Ovary (tissue), 9 donors: ENCODE results near the gene RERE. TPM values are rescaled to one million over a fixed set of nuclear protein-coding genes. Genes with fewer than 3 reads are reported as not detected.

Source experiments
- DNase-seq, 5 donors: peaks; one replicate each; pipeline ENCODE4 v3.0.0-alpha.2; 2019 to 2020
- H3K27ac ChIP-seq, 2 donors: fragments of 200-600 bp; one replicate each; pipeline versions ENCODE4 v1.5.1 to v1.8.0; 2019 to 2022
- H3K27me3 ChIP-seq: fragments of 200-600 bp; one replicate; pipeline ENCODE4 v1.8.0; 2022
- H3K36me3 ChIP-seq: fragments of 200-600 bp; sonication (generic); one replicate; pipeline ENCODE4 v1.5.1; 2019
- H3K4me1 ChIP-seq: one replicate; pipeline ENCODE4 v1.8.1; 2013; ENCODE audit warnings: mild to moderate bottlenecking, moderate library complexity; ENCODE audit not compliant: insufficient read depth
- H3K4me3 ChIP-seq: fragments of 200-600 bp; sonication (generic); one replicate; pipeline ENCODE4 v1.5.1; 2017
- H3K9me3 ChIP-seq, 2 donors: fragments of 200-600 bp in 1 of 2; sonication (generic) in 1 of 2; one replicate each; pipeline versions ENCODE4 v1.5.1 to v1.8.1; 2013 to 2019; ENCODE audit warnings: mild to moderate bottlenecking in 1 of 2, moderate library complexity in 1 of 2
- EP300 ChIP-seq: sonication (generic); formaldehyde crosslinking; IDR thresholded peaks from one replicate; pipeline ENCODE4 v1.6.1; 2017; ENCODE audit warnings: antibody characterized with exemption
- POLR2A ChIP-seq: fragments of 450-650 bp; IDR thresholded peaks from one replicate; pipeline ENCODE4 v1.6.1; 2017; ENCODE audit warnings: antibody characterized with exemption, mild to moderate bottlenecking, moderate library complexity
- WGBS, 3 donors: extraction: QIAGEN DNeasy Blood & Tissue Kit in 1 of 3; methylation state at CpG; one replicate each; pipeline versions ENCODE4 v1.1.5 to v1.1.7; 2013 to 2017; 5-methylcytosine and 5-hydroxymethylcytosine counted together
- intact Hi-C, 4 donors: fragments of 100-400 bp; cut with DNase I; formaldehyde crosslinking; loops; one replicate each; pipeline versions ENCODE4 v1.11.0 to v1.15.1; 2022 to 2023
- polyA plus RNA-seq, 2 donors: library from polyadenylated mRNA; stranded (reverse); fragments of 200-250 nt in 1 of 2; fragments of 350-450 nt in 1 of 2; fragmentation: Illumina TruSeq in 1 of 2; extraction: RNeasy Lipid Tissue Mini Kit (QIAGEN cat#74804) in 1 of 2; gene quantifications; one replicate each; pipeline ENCODE4 v1.2.3, GENCODE V29; 2013 to 2014
- total RNA-seq, 7 donors: library from RNA; depleted of rRNA in 2 of 7; stranded (reverse); fragments of >200 nt in 2 of 7; fragmentation: NEBNext Ultra II Directional in 3 of 7; extraction: Animal tissue kit (Norgen Biotek cat#: 25700) in 3 of 7; gene quantifications; one replicate each; pipeline versions ENCODE4 v1.1.0 to v1.2.4, GENCODE V29; 2016 to 2023
- TF ChIP-seq, protein P1 (sequence below), 3 donors: fragments of 450-650 bp in 2 of 3; fragments of 200-600 bp in 1 of 3; IDR thresholded peaks; one replicate each; pipeline versions ENCODE4 v1.5.1 to v1.8.0; 2016 to 2022; ENCODE audit warnings: antibody characterized with exemption in 3 of 3, mild to moderate bottlenecking in 1 of 3
- donor health status: DM: no; HTN: no; CAD: no; lungs with moderate emphysema.
- donor health status: DM: no; HTN: no; CAD: no.
- donor health status: Bipolar disorder and iron deficiency.
- donor health status: DM: yes; HTN: yes; CAD: no.
- donor health status: DM: no; HTN: no; CAD: no.
- donor health status: DM: yes; HTN: yes; CAD: no.

The RERE gene
- total and polyA plus RNA-seq, 9 donors: 36.7 to 119 (median 114) TPM

DNA sequence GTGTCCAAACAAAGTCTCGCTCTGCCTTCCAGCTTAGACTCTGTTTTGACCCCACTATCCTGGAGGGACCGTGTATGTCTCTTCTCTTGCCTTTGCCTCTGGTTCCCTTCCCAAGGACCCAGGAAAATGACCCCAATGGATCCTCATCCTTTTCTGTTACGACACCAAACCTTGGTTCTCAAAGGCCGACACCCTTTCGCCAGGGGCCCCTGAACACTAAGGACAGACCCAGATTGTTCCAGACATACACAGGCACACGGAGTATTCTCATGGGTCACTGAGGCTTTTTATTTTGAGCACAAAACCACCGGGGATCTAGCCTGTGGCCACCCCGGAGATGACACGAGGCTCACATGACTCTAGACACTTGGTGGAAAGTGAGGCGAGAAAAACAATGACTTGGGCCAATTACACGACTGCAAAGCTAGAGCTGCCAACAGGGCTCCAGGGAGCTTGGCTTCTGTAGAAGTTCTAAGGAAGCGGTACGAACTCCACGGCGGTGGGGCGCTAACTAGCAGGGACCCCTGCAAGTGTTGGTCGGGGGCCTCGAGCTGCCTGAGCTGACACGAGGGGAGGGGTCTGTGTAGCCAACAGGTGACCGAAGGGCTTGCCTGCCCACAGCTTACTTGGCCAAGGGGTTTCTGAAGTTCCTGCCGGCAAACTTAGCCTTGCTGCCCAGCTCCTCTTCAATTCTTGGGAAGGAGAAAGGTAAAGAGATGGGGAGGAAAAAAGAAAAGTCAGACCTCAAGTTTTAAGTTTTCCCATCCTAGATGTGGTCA, 43.5 kb upstream of the RERE start:
- H3K27ac ChIP-seq: no peak overlapping the region
- no peak overlapping the region for H3K4me3 ChIP-seq
- H3K9me3 ChIP-seq: no peaks in the 10 kb centered on the region
- no peaks in the 10 kb centered on the region for H3K27me3 ChIP-seq
- TF ChIP-seq POLR2A: no peak
- TF ChIP-seq, protein P1, sequence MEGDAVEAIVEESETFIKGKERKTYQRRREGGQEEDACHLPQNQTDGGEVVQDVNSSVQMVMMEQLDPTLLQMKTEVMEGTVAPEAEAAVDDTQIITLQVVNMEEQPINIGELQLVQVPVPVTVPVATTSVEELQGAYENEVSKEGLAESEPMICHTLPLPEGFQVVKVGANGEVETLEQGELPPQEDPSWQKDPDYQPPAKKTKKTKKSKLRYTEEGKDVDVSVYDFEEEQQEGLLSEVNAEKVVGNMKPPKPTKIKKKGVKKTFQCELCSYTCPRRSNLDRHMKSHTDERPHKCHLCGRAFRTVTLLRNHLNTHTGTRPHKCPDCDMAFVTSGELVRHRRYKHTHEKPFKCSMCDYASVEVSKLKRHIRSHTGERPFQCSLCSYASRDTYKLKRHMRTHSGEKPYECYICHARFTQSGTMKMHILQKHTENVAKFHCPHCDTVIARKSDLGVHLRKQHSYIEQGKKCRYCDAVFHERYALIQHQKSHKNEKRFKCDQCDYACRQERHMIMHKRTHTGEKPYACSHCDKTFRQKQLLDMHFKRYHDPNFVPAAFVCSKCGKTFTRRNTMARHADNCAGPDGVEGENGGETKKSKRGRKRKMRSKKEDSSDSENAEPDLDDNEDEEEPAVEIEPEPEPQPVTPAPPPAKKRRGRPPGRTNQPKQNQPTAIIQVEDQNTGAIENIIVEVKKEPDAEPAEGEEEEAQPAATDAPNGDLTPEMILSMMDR (IDR thresholded peaks at IDR 0.05): no peak
- TF ChIP-seq EP300: no peak
- H3K4me1 ChIP-seq: no peaks in the 10 kb centered on the region
- no peaks in the 10 kb centered on the region for H3K36me3 ChIP-seq
- 80 to 82% (median 81%) methylated on average over 21 of the region's 21 CpGs for WGBS, 3 donors
- DNase-seq: no peak
- intact Hi-C loops: loop anchor here in 1 of 4 donors (5.0 kb wide), 1 partner anchor 126 kb away; no protein-coding TSS in a partner anchor

DNA sequence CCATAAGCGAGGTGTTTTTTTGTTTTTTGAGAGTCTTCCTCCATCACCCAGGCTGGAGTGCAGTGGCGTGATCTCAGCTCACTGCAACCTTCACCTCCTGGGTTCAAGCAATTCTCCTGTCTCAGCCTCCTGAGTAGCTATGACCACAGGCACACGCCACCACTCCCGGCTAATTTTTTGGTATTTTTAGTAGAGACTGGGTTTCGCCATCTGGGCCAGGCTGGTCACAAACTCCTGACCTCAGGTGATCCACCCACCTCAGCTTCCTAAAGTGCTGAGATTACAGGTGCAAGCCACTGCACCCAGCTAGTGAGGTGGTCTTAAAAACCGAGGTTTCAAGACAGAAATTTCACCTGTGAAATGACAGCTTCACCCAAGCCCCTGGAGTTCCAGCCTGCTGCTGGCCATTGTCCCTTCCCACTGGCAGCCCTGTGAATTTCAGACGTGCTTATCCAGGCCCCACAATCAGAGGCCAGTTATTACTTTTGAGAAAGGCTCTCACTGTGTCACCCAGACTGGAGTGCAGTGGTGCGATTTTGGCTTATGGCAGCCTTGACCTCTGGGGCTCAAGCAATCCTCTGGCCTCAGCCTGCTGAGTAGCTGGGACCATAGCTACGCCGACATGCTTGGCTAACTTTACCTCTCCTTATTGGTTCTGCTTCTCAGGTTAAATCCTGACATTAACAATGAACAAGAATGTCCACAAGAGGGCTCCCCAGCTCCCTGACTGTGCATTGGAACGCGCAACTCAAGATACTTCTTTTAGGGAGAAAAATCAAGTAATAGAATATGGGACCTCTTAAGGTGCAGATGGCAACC, 41.7 kb upstream of the RERE start:
- intact Hi-C loops: loop anchor here in 1 of 4 donors (2.0 kb wide), 1 partner anchor 130 kb away; no protein-coding TSS in a partner anchor
- H3K36me3 ChIP-seq: no peaks in the 10 kb centered on the region

DNA sequence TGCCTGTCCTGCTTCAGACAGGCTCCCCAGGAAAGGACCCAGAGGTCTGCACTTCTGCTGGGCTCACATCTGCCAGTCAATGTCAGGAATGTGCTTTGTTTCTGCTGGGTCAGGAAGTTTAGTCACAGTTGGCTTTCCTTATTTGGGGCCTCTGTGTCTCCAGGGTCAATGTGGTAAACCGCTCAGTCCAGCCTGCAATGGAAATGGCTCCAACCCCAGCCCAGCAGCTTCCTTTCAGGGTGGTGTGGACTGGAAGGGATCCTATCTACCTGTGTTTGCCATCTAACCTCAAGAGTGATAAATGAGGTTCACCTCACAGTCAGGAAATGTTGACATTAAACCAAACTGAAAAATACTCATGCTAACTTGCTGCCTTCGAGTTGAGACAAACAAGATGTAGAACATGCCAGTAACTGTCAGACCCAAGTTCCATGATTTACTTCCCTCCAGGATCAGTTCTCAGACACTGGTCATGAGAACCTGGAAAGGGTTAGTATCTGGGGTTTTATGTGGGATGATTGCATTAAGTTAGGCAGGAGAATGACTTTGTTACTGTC, 40.8 kb upstream of the RERE start:
- Histone ChIP-seq H3K9me3 (no peaks in the 10 kb centered on the region), H3K4me3 (no peak overlapping the region), H3K4me1 (no peaks in the 10 kb centered on the region), H3K27me3 (no peaks in the 10 kb centered on the region), H3K27ac (no peak overlapping the region), H3K36me3 (no peaks in the 10 kb centered on the region)
- DNase-seq: no peak
- WGBS, 3 donors: 28 to 38% (median 36%) methylated on average over 2 of the region's 2 CpGs
- intact Hi-C loops: loop anchor here in 1 of 4 donors (2.0 kb wide), 1 partner anchor 131 kb away; no protein-coding TSS in a partner anchor
- TF ChIP-seq POLR2A: no peak
- no peak for TF ChIP-seq EP300
- TF ChIP-seq, protein P1 (IDR thresholded peaks at IDR 0.05): no peak

More for the DNA sequence above, 41.7 kb upstream of the RERE start:
- no peak for TF ChIP-seq POLR2A
- TF ChIP-seq, protein P1 (IDR thresholded peaks at IDR 0.05): peak; percentile 32 to 60 (median 48)
- 58 to 67% (median 61%) methylated on average over 12 of the region's 12 CpGs for WGBS, 3 donors
- H3K4me3 ChIP-seq: no peak overlapping the region
- no peaks in the 10 kb centered on the region for H3K9me3 ChIP-seq
- peak in 1 of 5 donors; percentile 64 for DNase-seq
- no peaks in the 10 kb centered on the region for H3K4me1 ChIP-seq
- H3K27me3 ChIP-seq: no peaks in the 10 kb centered on the region
- H3K27ac ChIP-seq: no peak overlapping the region

DNA sequence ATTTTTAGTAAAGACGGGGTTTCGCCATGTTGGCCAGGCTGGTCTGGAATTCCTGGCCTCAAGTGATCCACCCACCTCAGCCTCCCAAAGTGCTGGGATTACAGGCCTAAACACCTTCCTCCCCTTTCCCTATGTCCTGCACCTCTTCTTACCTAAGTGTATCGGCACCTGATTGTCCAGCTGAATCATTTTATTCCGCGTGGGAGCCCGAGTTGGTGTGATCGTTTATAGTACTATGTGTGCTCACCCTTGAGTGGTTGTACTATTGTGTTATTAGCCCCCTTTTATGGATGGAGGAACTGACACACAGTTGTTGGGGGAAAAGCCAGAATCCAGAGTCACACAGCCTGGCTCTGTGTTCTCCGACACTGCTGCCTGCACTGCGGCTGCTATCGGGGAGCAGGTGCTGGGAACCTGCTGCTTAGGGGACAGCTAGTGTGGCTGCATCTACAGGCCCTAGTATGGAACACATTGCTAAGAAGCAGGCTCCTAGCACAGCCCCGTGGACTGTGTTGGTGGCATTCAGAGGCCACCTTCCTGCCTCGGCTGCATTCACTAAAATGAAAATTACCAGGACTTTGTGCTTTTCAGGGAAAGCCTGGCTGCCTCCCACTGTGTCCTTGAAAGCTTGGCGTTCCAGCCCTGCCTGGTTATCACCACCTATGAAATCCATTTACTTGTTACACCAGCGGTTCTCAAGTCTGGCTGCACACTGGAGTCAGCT, 39.4 kb upstream of the RERE start:
- H3K36me3 ChIP-seq: no peaks in the 10 kb centered on the region
- TF ChIP-seq EP300: no peak
- TF ChIP-seq, protein P1 (IDR thresholded peaks at IDR 0.05): no peak
- TF ChIP-seq POLR2A: no peak
- no peaks in the 10 kb centered on the region for H3K4me1 ChIP-seq
- no peaks in the 10 kb centered on the region for H3K9me3 ChIP-seq
- H3K27me3 ChIP-seq: no peaks in the 10 kb centered on the region
- H3K27ac ChIP-seq: no peak overlapping the region
- H3K4me3 ChIP-seq: no peak overlapping the region
- WGBS, 3 donors: 62 to 71% (median 68%) methylated on average over 14 of the region's 14 CpGs
- intact Hi-C loops: no loop called here
- no peak for DNase-seq
